GM23338 (cell line): ENCODE data around the gene GRK7. TPM values are rescaled to one million over a fixed set of nuclear protein-coding genes. Genes with fewer than 3 reads are reported as not detected.

Experiments used
- ATAC-seq: fragments of 200-7000 bp; cut with Tn5 transposase; 3 replicates; pipeline ENCODE4 v1.9.1; 2020
- DNase-seq: peaks from one replicate; pipeline ENCODE4 v3.0.0-alpha.2; 2015; ENCODE audit warnings: low spot score
- H2AFZ ChIP-seq: fragments of 200-600 bp; sonication (generic); 2 replicates; pipeline ENCODE4 v1.8.0; 2016; ENCODE audit warnings: antibody characterized with exemption, mild to moderate bottlenecking, moderate library complexity
- H3F3A ChIP-seq: fragments of 200-600 bp; sonication (generic); replicated peaks from 2 replicates; pipeline ENCODE4 v1.8.0; 2017; ENCODE audit warnings: antibody characterized with exemption, mixed run types, low read depth
- H3K27ac ChIP-seq: fragments of 200-600 bp; sonication (generic); 2 replicates; pipeline ENCODE4 v1.6.1; 2016; ENCODE audit warnings: low read depth
- H3K27me3 ChIP-seq: fragments of 200-600 bp; sonication (generic); 2 replicates; pipeline ENCODE4 v1.8.0; 2016; ENCODE audit warnings: mild to moderate bottlenecking, mixed run types, moderate library complexity; ENCODE audit not compliant: insufficient read depth
- H3K36me3 ChIP-seq: fragments of 200-600 bp; sonication (generic); 2 replicates; pipeline ENCODE4 v1.8.0; 2016; ENCODE audit warnings: mild to moderate bottlenecking; ENCODE audit not compliant: insufficient read depth
- H3K4me1 ChIP-seq: fragments of 200-600 bp; sonication (generic); 2 replicates; pipeline ENCODE4 v1.8.0; 2016; ENCODE audit warnings: mild to moderate bottlenecking, moderate library complexity; ENCODE audit not compliant: insufficient read depth
- H3K4me2 ChIP-seq: fragments of 200-600 bp; sonication (generic); 2 replicates; pipeline ENCODE4 v1.7.1; 2017; ENCODE audit warnings: mixed run types
- H3K4me3 ChIP-seq: fragments of 200-600 bp; sonication (generic); 2 replicates; pipeline ENCODE4 v1.6.1; 2016; ENCODE audit warnings: mixed run types
- H3K79me2 ChIP-seq: fragments of 200-600 bp; sonication (generic); replicated peaks from 2 replicates; pipeline ENCODE4 v1.8.0; 2017; ENCODE audit warnings: mild to moderate bottlenecking; ENCODE audit not compliant: insufficient read depth
- H3K9me2 ChIP-seq: fragments of 200-600 bp; sonication (generic); 2 replicates; pipeline ENCODE4 v1.8.0; 2017; ENCODE audit not compliant: insufficient read depth
- H4K20me1 ChIP-seq: fragments of 200-600 bp; sonication (generic); replicated peaks from 2 replicates; pipeline ENCODE4 v1.8.0; 2017; ENCODE audit warnings: mild to moderate bottlenecking; ENCODE audit not compliant: insufficient read depth
- H3K27ac Mint-ChIP-seq: 2 replicates; pipeline ENCODE4 v1.8.0; 2020; ENCODE audit warnings: inconsistent platforms, mild to moderate bottlenecking, moderate library complexity, mixed read lengths
- H3K27me3 Mint-ChIP-seq: 3 replicates; pipeline ENCODE4 v1.8.0; 2022; ENCODE audit warnings: low read depth, mild to moderate bottlenecking, moderate library complexity, mixed read lengths, inconsistent platforms; ENCODE audit not compliant: insufficient read depth, poor library complexity
- H3K36me3 Mint-ChIP-seq: 3 replicates; pipeline ENCODE4 v1.8.0; 2021; ENCODE audit warnings: low read depth, mild to moderate bottlenecking, inconsistent platforms, moderate library complexity, mixed read lengths
- H3K4me1 Mint-ChIP-seq: 3 replicates; pipeline ENCODE4 v1.8.0; 2020; ENCODE audit warnings: mild to moderate bottlenecking, inconsistent platforms, mixed read lengths
- H3K4me3 Mint-ChIP-seq: 3 replicates; pipeline ENCODE4 v1.8.0; 2021; ENCODE audit warnings: moderate library complexity, mild to moderate bottlenecking, inconsistent platforms, mixed read lengths
- H3K9me3 Mint-ChIP-seq: 3 replicates; pipeline ENCODE4 v1.8.0; 2020; ENCODE audit warnings: moderate library complexity, mild to moderate bottlenecking, inconsistent platforms, mixed read lengths
- CREB1 ChIP-seq: fragments of 250-450 bp; sonication (Bioruptor Pico); IDR thresholded peaks from 2 replicates; pipeline ENCODE4 v1.5.0; 2020; ENCODE audit warnings: low read depth, mild to moderate bottlenecking, moderate library complexity
- EZH2 ChIP-seq: fragments of 200-600 bp; sonication (generic); IDR thresholded peaks from one replicate; pipeline ENCODE4 v1.8.0; 2017; ENCODE audit warnings: antibody characterized with exemption, mild to moderate bottlenecking, low read depth; ENCODE audit not compliant: unreplicated experiment
- EZH2phosphoT487 ChIP-seq: fragments of 200-600 bp; sonication (generic); IDR thresholded peaks from one replicate; pipeline ENCODE4 v1.8.1; 2018; ENCODE audit warnings: antibody characterized with exemption; ENCODE audit not compliant: unreplicated experiment
- JUNB ChIP-seq: IDR thresholded peaks from one replicate; pipeline ENCODE4 v1.6.1; 2016; ENCODE audit warnings: antibody characterized with exemption; ENCODE audit not compliant: unreplicated experiment
- NANOG ChIP-seq: IDR thresholded peaks from 2 replicates; pipeline ENCODE4 v1.6.1; 2016; ENCODE audit warnings: antibody characterized with exemption, borderline replicate concordance
- ZNF114 ChIP-seq: fragments of 250-450 bp; sonication (Bioruptor Pico); IDR thresholded peaks from 2 replicates; pipeline ENCODE4 v1.5.0; 2020; ENCODE audit warnings: mild to moderate bottlenecking, moderate library complexity
- ZNF331 ChIP-seq: fragments of 250-450 bp; sonication (Bioruptor Pico); IDR thresholded peaks from 2 replicates; pipeline ENCODE4 v1.5.0; 2020; ENCODE audit warnings: low read depth, mild to moderate bottlenecking, moderate library complexity
- long read RNA-seq: library from polyadenylated mRNA; unstranded; transcript quantifications from one replicate; pipeline ENCODE4 v2.0.0, GENCODE V29; 2020; ENCODE audit not compliant: unreplicated experiment
- polyA plus RNA-seq: library from polyadenylated mRNA; unstranded; fragments of >200 nt; fragmentation: Nextera tagmentation; extraction: Ambion mirVana; gene quantifications from 2 replicates; pipeline ENCODE4 v1.2.1, GENCODE V29; 2016
- total RNA-seq: library from RNA; depleted of rRNA; stranded (reverse); fragments of >200 nt; shearing (Covaris generic); gene quantifications from 2 replicates; pipeline ENCODE4 v1.2.3, GENCODE V29; 2014; rRNA removed
- TF ChIP-seq, protein P1 (sequence below): IDR thresholded peaks from one replicate; pipeline ENCODE4 v1.6.1; 2018; ENCODE audit warnings: antibody characterized with exemption; ENCODE audit not compliant: unreplicated experiment
- TF ChIP-seq, protein P2 (sequence below): IDR thresholded peaks from 2 replicates; pipeline ENCODE4 v1.6.1; 2016; ENCODE audit warnings: antibody characterized with exemption
- TF ChIP-seq, protein P3 (sequence below), 2 experiments: fragments of 200-600 bp in 1 of 2; sonication (generic) in 1 of 2; conservative IDR thresholded peaks; 2 replicates each; pipeline versions ENCODE4 v1.5.1 to v1.6.1; 2016 to 2017; ENCODE audit warnings: antibody characterized with exemption in 2 of 2, low read depth in 2 of 2, mild to moderate bottlenecking in 2 of 2, moderate library complexity in 1 of 2

Gene GRK7, protein sequence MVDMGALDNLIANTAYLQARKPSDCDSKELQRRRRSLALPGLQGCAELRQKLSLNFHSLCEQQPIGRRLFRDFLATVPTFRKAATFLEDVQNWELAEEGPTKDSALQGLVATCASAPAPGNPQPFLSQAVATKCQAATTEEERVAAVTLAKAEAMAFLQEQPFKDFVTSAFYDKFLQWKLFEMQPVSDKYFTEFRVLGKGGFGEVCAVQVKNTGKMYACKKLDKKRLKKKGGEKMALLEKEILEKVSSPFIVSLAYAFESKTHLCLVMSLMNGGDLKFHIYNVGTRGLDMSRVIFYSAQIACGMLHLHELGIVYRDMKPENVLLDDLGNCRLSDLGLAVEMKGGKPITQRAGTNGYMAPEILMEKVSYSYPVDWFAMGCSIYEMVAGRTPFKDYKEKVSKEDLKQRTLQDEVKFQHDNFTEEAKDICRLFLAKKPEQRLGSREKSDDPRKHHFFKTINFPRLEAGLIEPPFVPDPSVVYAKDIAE (N-terminal part only)
- total RNA-seq (not detected in 2 replicates), polyA plus RNA-seq (not detected in 2 replicates)
- long read RNA-seq: 0 reads

DNA sequence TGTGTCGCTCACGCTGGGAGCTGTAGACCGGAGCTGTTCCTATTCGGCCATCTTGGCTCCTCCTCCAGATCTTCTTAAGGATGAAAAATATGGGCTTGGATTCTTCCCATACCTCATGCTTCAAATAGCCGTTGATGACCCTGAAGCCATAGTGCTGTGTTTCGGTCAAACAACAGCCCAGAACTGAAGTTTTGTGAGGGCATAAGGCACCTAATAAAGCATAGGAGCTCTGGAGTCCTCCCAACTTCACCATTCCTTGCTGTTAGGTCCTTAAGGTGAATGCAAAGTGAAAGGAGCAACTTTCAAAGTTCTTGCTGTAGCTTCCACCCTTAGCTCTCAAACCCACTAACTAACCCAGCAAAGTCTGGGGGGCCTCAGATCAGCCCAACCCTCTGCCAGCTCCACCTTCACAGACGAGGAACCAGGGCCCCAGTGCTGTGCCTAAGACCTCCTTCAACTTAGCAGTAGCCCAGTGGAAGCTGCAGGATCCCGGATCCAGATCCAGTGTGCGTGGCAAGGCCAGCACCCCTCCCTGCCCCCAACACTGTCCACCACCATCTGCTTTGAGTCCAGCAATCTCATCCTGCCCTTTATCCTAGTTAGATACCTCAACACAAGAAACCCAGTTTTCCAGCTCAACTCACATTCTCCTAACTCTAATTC, at the start of gene GRK7:
Gene GRK7 (plus strand): TSS at position 321 of the 663 bp plus-strand sequence. CDS start 14,877 bp downstream, outside the sequence.
- H3K27ac ChIP-seq: 0 out of 2 replicates have a peak within 1 kb of the TSS, but pooled peaks have one; percentile 32
- H4K20me1 ChIP-seq: no peaks in the 10 kb centered on the region
- H3K36me3 ChIP-seq: no peaks in the 10 kb centered on the region
- H3F3A ChIP-seq: no peaks in the 10 kb centered on the region
- no peaks in the 10 kb centered on the region for H3K9me2 ChIP-seq
- Mint-ChIP-seq H3K27ac (no peak within 1 kb of the TSS), H3K4me1 (no peaks in the 10 kb centered on the region), H3K27me3 (peaks cover 2% of the 10 kb centered on the region), H3K9me3 (no peaks in the 10 kb centered on the region), H3K4me3 (peak within 1 kb of the TSS; percentile 34; the same call in 2 of the 3 replicates), H3K36me3 (no peaks in the 10 kb centered on the region; the same call in 2 of the 3 replicates)
- H3K4me3 ChIP-seq: peak within 1 kb of the TSS; percentile 42; the same call in 1 of the 2 replicates
- peak within 1 kb of the TSS; percentile 67; the same call in 1 of the 2 replicates for H3K4me2 ChIP-seq
- peak; percentile 30 for DNase-seq
- H2AFZ ChIP-seq: peak within 1 kb of the TSS; percentile 59; the same call in 1 of the 2 replicates
- no peaks in the 10 kb centered on the region for H3K79me2 ChIP-seq
- H3K4me1 ChIP-seq: no peaks in the 10 kb centered on the region
- H3K27me3 ChIP-seq: no peaks in the 10 kb centered on the region
- TF ChIP-seq JUNB (no peak), NANOG (no peak), ZNF114 (no peak), EZH2phosphoT487 (no peak)
- ATAC-seq: no peak

DNA sequence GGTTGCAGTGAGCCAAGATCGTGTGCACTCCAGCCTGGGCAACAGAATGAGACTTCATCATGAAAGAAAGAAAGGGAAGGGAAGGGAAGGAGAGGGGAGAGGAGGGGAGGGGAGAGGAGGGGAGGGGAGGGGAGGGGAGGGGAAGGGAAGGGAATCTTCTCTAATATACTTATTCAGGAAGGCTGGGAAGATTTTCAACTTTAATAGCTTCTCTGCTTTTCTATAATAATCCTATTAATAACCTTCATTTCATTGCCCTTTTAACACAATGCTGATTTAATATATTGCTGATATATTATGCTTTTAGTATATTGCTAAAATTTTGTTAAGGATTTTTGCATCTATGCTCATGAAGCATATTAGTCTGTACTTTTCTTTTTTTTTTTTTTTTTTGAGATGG, 48.5 kb upstream of the GRK7 start:
- Mint-ChIP-seq H3K9me3 (peaks cover 6% of the 10 kb centered on the region; the same call in 2 of the 3 replicates), H3K36me3 (no peaks in the 10 kb centered on the region; the same call in 2 of the 3 replicates), H3K4me3 (no peak overlapping the region), H3K27me3 (peaks cover 2% of the 10 kb centered on the region), H3K4me1 (no peaks in the 10 kb centered on the region), H3K27ac (no peak overlapping the region)
- H2AFZ ChIP-seq: no peak overlapping the region
- no peaks in the 10 kb centered on the region for H4K20me1 ChIP-seq
- H3K27me3 ChIP-seq: no peaks in the 10 kb centered on the region
- ATAC-seq: no peak
- no peaks in the 10 kb centered on the region for H3K4me1 ChIP-seq
- no peak overlapping the region for H3K27ac ChIP-seq
- 0 out of 2 replicates have a peak, but pooled peaks cover 2% of the 10 kb centered on the region for H3K9me2 ChIP-seq
- no peak for TF ChIP-seq ZNF331 (CRISPR knock-in tag)
- TF ChIP-seq ZNF114: no peak
- TF ChIP-seq EZH2: no peak
- H3K4me3 ChIP-seq: no peak overlapping the region
- no peak for DNase-seq
- H3K36me3 ChIP-seq: no peaks in the 10 kb centered on the region
- no peak overlapping the region for H3K4me2 ChIP-seq
- no peaks in the 10 kb centered on the region for H3F3A ChIP-seq
- H3K79me2 ChIP-seq: no peaks in the 10 kb centered on the region

DNA sequence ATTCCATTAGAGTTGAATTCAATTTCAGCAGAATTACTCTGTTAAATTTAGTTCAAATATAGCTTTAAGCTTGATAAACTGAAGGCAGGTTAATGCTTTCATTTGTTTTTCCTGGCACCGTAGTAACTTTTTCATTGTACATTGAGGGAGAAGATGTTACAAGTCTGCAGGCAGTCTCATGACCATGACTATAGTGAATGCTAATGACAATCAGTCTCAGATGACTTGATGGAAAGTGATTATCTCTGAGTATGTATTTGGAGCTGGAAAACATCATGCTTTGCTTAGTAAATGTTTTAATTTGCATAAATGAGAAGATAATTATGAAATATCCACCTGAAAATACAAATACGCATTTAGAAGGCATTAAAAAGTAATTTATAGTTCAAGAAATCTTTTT, 41.1 kb upstream of the GRK7 start:
- H4K20me1 ChIP-seq: no peaks in the 10 kb centered on the region
- H3K4me3 Mint-ChIP-seq: no peak overlapping the region
- no peaks in the 10 kb centered on the region for H3K79me2 ChIP-seq
- H3K36me3 Mint-ChIP-seq: no peaks in the 10 kb centered on the region
- peaks cover 2% of the 10 kb centered on the region; the same call in 2 of the 3 replicates for H3K4me1 Mint-ChIP-seq
- no peaks in the 10 kb centered on the region for H3F3A ChIP-seq
- no peak overlapping the region for H3K27ac ChIP-seq
- ATAC-seq (no peak), DNase-seq (no peak)
- H3K4me3 ChIP-seq: no peak overlapping the region
- no peak overlapping the region for H3K27ac Mint-ChIP-seq
- no peaks in the 10 kb centered on the region; the same call in 2 of the 3 replicates for H3K9me3 Mint-ChIP-seq
- no peaks in the 10 kb centered on the region for H3K36me3 ChIP-seq
- no peaks in the 10 kb centered on the region for H3K27me3 Mint-ChIP-seq
- H3K4me1 ChIP-seq: 0 out of 2 replicates have a peak, but pooled peaks cover 7% of the 10 kb centered on the region
- H3K9me2 ChIP-seq: 0 out of 2 replicates have a peak, but pooled peaks cover 2% of the 10 kb centered on the region
- H3K27me3 ChIP-seq: no peaks in the 10 kb centered on the region
- H2AFZ ChIP-seq: no peak overlapping the region
- H3K4me2 ChIP-seq: no peak overlapping the region
- TF ChIP-seq, protein P1, sequence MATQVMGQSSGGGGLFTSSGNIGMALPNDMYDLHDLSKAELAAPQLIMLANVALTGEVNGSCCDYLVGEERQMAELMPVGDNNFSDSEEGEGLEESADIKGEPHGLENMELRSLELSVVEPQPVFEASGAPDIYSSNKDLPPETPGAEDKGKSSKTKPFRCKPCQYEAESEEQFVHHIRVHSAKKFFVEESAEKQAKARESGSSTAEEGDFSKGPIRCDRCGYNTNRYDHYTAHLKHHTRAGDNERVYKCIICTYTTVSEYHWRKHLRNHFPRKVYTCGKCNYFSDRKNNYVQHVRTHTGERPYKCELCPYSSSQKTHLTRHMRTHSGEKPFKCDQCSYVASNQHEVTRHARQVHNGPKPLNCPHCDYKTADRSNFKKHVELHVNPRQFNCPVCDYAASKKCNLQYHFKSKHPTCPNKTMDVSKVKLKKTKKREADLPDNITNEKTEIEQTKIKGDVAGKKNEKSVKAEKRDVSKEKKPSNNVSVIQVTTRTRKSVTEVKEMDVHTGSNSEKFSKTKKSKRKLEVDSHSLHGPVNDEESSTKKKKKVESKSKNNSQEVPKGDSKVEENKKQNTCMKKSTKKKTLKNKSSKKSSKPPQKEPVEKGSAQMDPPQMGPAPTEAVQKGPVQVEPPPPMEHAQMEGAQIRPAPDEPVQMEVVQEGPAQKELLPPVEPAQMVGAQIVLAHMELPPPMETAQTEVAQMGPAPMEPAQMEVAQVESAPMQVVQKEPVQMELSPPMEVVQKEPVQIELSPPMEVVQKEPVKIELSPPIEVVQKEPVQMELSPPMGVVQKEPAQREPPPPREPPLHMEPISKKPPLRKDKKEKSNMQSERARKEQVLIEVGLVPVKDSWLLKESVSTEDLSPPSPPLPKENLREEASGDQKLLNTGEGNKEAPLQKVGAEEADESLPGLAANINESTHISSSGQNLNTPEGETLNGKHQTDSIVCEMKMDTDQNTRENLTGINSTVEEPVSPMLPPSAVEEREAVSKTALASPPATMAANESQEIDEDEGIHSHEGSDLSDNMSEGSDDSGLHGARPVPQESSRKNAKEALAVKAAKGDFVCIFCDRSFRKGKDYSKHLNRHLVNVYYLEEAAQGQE: no peak
- TF ChIP-seq, protein P2, sequence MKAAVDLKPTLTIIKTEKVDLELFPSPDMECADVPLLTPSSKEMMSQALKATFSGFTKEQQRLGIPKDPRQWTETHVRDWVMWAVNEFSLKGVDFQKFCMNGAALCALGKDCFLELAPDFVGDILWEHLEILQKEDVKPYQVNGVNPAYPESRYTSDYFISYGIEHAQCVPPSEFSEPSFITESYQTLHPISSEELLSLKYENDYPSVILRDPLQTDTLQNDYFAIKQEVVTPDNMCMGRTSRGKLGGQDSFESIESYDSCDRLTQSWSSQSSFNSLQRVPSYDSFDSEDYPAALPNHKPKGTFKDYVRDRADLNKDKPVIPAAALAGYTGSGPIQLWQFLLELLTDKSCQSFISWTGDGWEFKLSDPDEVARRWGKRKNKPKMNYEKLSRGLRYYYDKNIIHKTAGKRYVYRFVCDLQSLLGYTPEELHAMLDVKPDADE: no peak
- TF ChIP-seq JUNB (no peak), CREB1 (CRISPR knock-in tag) (no peak), EZH2phosphoT487 (no peak), ZNF114 (no peak)
- TF ChIP-seq, protein P3, sequence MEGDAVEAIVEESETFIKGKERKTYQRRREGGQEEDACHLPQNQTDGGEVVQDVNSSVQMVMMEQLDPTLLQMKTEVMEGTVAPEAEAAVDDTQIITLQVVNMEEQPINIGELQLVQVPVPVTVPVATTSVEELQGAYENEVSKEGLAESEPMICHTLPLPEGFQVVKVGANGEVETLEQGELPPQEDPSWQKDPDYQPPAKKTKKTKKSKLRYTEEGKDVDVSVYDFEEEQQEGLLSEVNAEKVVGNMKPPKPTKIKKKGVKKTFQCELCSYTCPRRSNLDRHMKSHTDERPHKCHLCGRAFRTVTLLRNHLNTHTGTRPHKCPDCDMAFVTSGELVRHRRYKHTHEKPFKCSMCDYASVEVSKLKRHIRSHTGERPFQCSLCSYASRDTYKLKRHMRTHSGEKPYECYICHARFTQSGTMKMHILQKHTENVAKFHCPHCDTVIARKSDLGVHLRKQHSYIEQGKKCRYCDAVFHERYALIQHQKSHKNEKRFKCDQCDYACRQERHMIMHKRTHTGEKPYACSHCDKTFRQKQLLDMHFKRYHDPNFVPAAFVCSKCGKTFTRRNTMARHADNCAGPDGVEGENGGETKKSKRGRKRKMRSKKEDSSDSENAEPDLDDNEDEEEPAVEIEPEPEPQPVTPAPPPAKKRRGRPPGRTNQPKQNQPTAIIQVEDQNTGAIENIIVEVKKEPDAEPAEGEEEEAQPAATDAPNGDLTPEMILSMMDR (conservative IDR thresholded peaks at IDR 0.05; ENCODE audit: low read depth in 2 of 2): no peak
